Chondrocyte (in vitro differentiated cells): ENCODE results near the gene NEURL2. TPM values are rescaled to one million over a fixed set of nuclear protein-coding genes. Genes with fewer than 3 reads are reported as not detected.

Experiments
- DNase-seq: peaks from one replicate; pipeline ENCODE4 v3.0.0; 2021; ENCODE audit warnings: mixed read lengths, low spot score
- H3K27ac Mint-ChIP-seq: one replicate; pipeline ENCODE4 v1.8.0; 2021; ENCODE audit warnings: mild to moderate bottlenecking, moderate library complexity, mixed read lengths; ENCODE audit not compliant: unreplicated experiment
- H3K27me3 Mint-ChIP-seq: 2 replicates; pipeline ENCODE4 v1.8.0; 2021; ENCODE audit warnings: low read depth, mixed read lengths
- H3K36me3 Mint-ChIP-seq: 2 replicates; pipeline ENCODE4 v1.8.0; 2021; ENCODE audit warnings: low read depth, mixed read lengths
- H3K4me1 Mint-ChIP-seq: 2 replicates; pipeline ENCODE4 v1.8.0; 2021; ENCODE audit warnings: low read depth, mild to moderate bottlenecking, mixed read lengths
- H3K4me3 Mint-ChIP-seq: one replicate; pipeline ENCODE4 v1.8.0; 2021; ENCODE audit warnings: mild to moderate bottlenecking, moderate library complexity, mixed read lengths; ENCODE audit not compliant: unreplicated experiment
- H3K9me3 Mint-ChIP-seq: 2 replicates; pipeline ENCODE4 v1.8.0; 2021; ENCODE audit warnings: low read depth, mixed read lengths
- CTCF ChIP-seq: fragments of 200-600 bp; sonication (generic); IDR thresholded peaks from 2 replicates; pipeline ENCODE4 v1.5.0; 2021; ENCODE audit warnings: antibody characterized with exemption, mild to moderate bottlenecking, moderate library complexity
- total RNA-seq: library from RNA; stranded (reverse); gene quantifications from 3 replicates; pipeline ENCODE4 v1.2.1, GENCODE V29; 2021

Gene NEURL2
- total RNA-seq, 1 donor from 2014 or later: 1.8 TPM

GRCh38 chr20:45861221-45862075 lies 29.6 kb downstream of the NEURL2 start:
- DNase-seq: no peak
- Mint-ChIP-seq H3K9me3 (no peaks in the 10 kb centered on the region), H3K27ac (no peak overlapping the region), H3K36me3 (peaks cover 3% of the 10 kb centered on the region), H3K4me3 (no peak overlapping the region), H3K4me1 (peaks cover 35% of the 10 kb centered on the region), H3K27me3 (no peaks in the 10 kb centered on the region)
- TF ChIP-seq CTCF: no peak

- no peak overlapping the region for H3K4me3 Mint-ChIP-seq
- H3K9me3 Mint-ChIP-seq: no peaks in the 10 kb centered on the region
- peaks cover 43% of the 10 kb centered on the region for H3K4me1 Mint-ChIP-seq
- no peaks in the 10 kb centered on the region for H3K27me3 Mint-ChIP-seq
- no peak for DNase-seq
- TF ChIP-seq CTCF: no peak
- peaks cover 3% of the 10 kb centered on the region for H3K36me3 Mint-ChIP-seq
- H3K27ac Mint-ChIP-seq: no peak overlapping the region
Measured at GRCh38 chr20:45860560-45861220, 30.3 kb downstream of the NEURL2 start.

- Mint-ChIP-seq H3K36me3 (peaks cover 3% of the 10 kb centered on the region), H3K4me3 (no peak overlapping the region), H3K27me3 (no peaks in the 10 kb centered on the region), H3K4me1 (peaks cover 43% of the 10 kb centered on the region), H3K9me3 (no peaks in the 10 kb centered on the region), H3K27ac (no peak overlapping the region)
- DNase-seq: no peak
- no peak for TF ChIP-seq CTCF
Measured at GRCh38 chr20:45859916-45860315, 31.1 kb downstream of the NEURL2 start.

GRCh38 chr20:45857882-45858216 lies 33.2 kb downstream of the NEURL2 start:
- no peak for DNase-seq
- no peak for TF ChIP-seq CTCF
- Mint-ChIP-seq H3K27ac (peak overlapping the region; percentile 89), H3K9me3 (no peaks in the 10 kb centered on the region), H3K36me3 (peaks cover 3% of the 10 kb centered on the region), H3K4me1 (peaks cover 45% of the 10 kb centered on the region), H3K27me3 (no peaks in the 10 kb centered on the region), H3K4me3 (peak overlapping the region; percentile 91)

GRCh38 chr20:45857114-45857881 lies 33.7 kb downstream of the NEURL2 start, which contains the start of the genes ACOT8 and ZSWIM3:
ACOT8 (minus strand) TSS chr20:45857392; CDS start chr20:45857315, 77 bp downstream.
ZSWIM3 (plus strand) TSS chr20:45857614; CDS start chr20:45857826, 212 bp downstream.
- TF ChIP-seq CTCF: no peak
- no peak for DNase-seq

More at GRCh38 chr20:45857114-45857881, 33.7 kb downstream of the NEURL2 start, which contains the start of the genes ACOT8 and ZSWIM3:
- Mint-ChIP-seq H3K27me3 (no peaks in the 10 kb centered on the region), H3K4me3 (peak within 1 kb of the TSS; percentile 91), H3K36me3 (peaks cover 3% of the 10 kb centered on the region), H3K9me3 (no peaks in the 10 kb centered on the region), H3K27ac (peak within 1 kb of the TSS; percentile 89), H3K4me1 (peaks cover 45% of the 10 kb centered on the region)
